GM23338 (cell line): Measurements from ENCODE around the gene IFITM10. TPM values are rescaled to one million over a fixed set of nuclear protein-coding genes. Genes with fewer than 3 reads are reported as not detected.

Experiments used
- ATAC-seq: fragments of 200-7000 bp; cut with Tn5 transposase; 3 replicates; pipeline ENCODE4 v1.9.1; 2020
- DNase-seq: peaks from one replicate; pipeline ENCODE4 v3.0.0-alpha.2; 2015; ENCODE audit warnings: low spot score
- H2AFZ ChIP-seq: fragments of 200-600 bp; sonication (generic); 2 replicates; pipeline ENCODE4 v1.8.0; 2016; ENCODE audit warnings: antibody characterized with exemption, mild to moderate bottlenecking, moderate library complexity
- H3F3A ChIP-seq: fragments of 200-600 bp; sonication (generic); replicated peaks from 2 replicates; pipeline ENCODE4 v1.8.0; 2017; ENCODE audit warnings: antibody characterized with exemption, mixed run types, low read depth
- H3K27ac ChIP-seq: fragments of 200-600 bp; sonication (generic); 2 replicates; pipeline ENCODE4 v1.6.1; 2016; ENCODE audit warnings: low read depth
- H3K27me3 ChIP-seq: fragments of 200-600 bp; sonication (generic); 2 replicates; pipeline ENCODE4 v1.8.0; 2016; ENCODE audit warnings: mild to moderate bottlenecking, mixed run types, moderate library complexity; ENCODE audit not compliant: insufficient read depth
- H3K36me3 ChIP-seq: fragments of 200-600 bp; sonication (generic); 2 replicates; pipeline ENCODE4 v1.8.0; 2016; ENCODE audit warnings: mild to moderate bottlenecking; ENCODE audit not compliant: insufficient read depth
- H3K4me1 ChIP-seq: fragments of 200-600 bp; sonication (generic); 2 replicates; pipeline ENCODE4 v1.8.0; 2016; ENCODE audit warnings: mild to moderate bottlenecking, moderate library complexity; ENCODE audit not compliant: insufficient read depth
- H3K4me2 ChIP-seq: fragments of 200-600 bp; sonication (generic); 2 replicates; pipeline ENCODE4 v1.7.1; 2017; ENCODE audit warnings: mixed run types
- H3K4me3 ChIP-seq: fragments of 200-600 bp; sonication (generic); 2 replicates; pipeline ENCODE4 v1.6.1; 2016; ENCODE audit warnings: mixed run types
- H3K79me2 ChIP-seq: fragments of 200-600 bp; sonication (generic); replicated peaks from 2 replicates; pipeline ENCODE4 v1.8.0; 2017; ENCODE audit warnings: mild to moderate bottlenecking; ENCODE audit not compliant: insufficient read depth
- H3K9me2 ChIP-seq: fragments of 200-600 bp; sonication (generic); 2 replicates; pipeline ENCODE4 v1.8.0; 2017; ENCODE audit not compliant: insufficient read depth
- H4K20me1 ChIP-seq: fragments of 200-600 bp; sonication (generic); replicated peaks from 2 replicates; pipeline ENCODE4 v1.8.0; 2017; ENCODE audit warnings: mild to moderate bottlenecking; ENCODE audit not compliant: insufficient read depth
- H3K27ac Mint-ChIP-seq: 2 replicates; pipeline ENCODE4 v1.8.0; 2020; ENCODE audit warnings: inconsistent platforms, mild to moderate bottlenecking, moderate library complexity, mixed read lengths
- H3K27me3 Mint-ChIP-seq: 3 replicates; pipeline ENCODE4 v1.8.0; 2022; ENCODE audit warnings: low read depth, mild to moderate bottlenecking, moderate library complexity, mixed read lengths, inconsistent platforms; ENCODE audit not compliant: insufficient read depth, poor library complexity
- H3K36me3 Mint-ChIP-seq: 3 replicates; pipeline ENCODE4 v1.8.0; 2021; ENCODE audit warnings: low read depth, mild to moderate bottlenecking, inconsistent platforms, moderate library complexity, mixed read lengths
- H3K4me1 Mint-ChIP-seq: 3 replicates; pipeline ENCODE4 v1.8.0; 2020; ENCODE audit warnings: mild to moderate bottlenecking, inconsistent platforms, mixed read lengths
- H3K4me3 Mint-ChIP-seq: 3 replicates; pipeline ENCODE4 v1.8.0; 2021; ENCODE audit warnings: moderate library complexity, mild to moderate bottlenecking, inconsistent platforms, mixed read lengths
- H3K9me3 Mint-ChIP-seq: 3 replicates; pipeline ENCODE4 v1.8.0; 2020; ENCODE audit warnings: moderate library complexity, mild to moderate bottlenecking, inconsistent platforms, mixed read lengths
- CREB1 ChIP-seq: fragments of 250-450 bp; sonication (Bioruptor Pico); IDR thresholded peaks from 2 replicates; pipeline ENCODE4 v1.5.0; 2020; ENCODE audit warnings: low read depth, mild to moderate bottlenecking, moderate library complexity
- CTCF ChIP-seq, 2 experiments: fragments of 200-600 bp in 1 of 2; sonication (generic) in 1 of 2; conservative IDR thresholded peaks; 2 replicates each; pipeline versions ENCODE4 v1.5.1 to v1.6.1; 2016 to 2017; ENCODE audit warnings: antibody characterized with exemption in 2 of 2, low read depth in 2 of 2, mild to moderate bottlenecking in 2 of 2, moderate library complexity in 1 of 2
- EZH2 ChIP-seq: fragments of 200-600 bp; sonication (generic); IDR thresholded peaks from one replicate; pipeline ENCODE4 v1.8.0; 2017; ENCODE audit warnings: antibody characterized with exemption, mild to moderate bottlenecking, low read depth; ENCODE audit not compliant: unreplicated experiment
- EZH2phosphoT487 ChIP-seq: fragments of 200-600 bp; sonication (generic); IDR thresholded peaks from one replicate; pipeline ENCODE4 v1.8.1; 2018; ENCODE audit warnings: antibody characterized with exemption; ENCODE audit not compliant: unreplicated experiment
- JUNB ChIP-seq: IDR thresholded peaks from one replicate; pipeline ENCODE4 v1.6.1; 2016; ENCODE audit warnings: antibody characterized with exemption; ENCODE audit not compliant: unreplicated experiment
- NANOG ChIP-seq: IDR thresholded peaks from 2 replicates; pipeline ENCODE4 v1.6.1; 2016; ENCODE audit warnings: antibody characterized with exemption, borderline replicate concordance
- POLR2AphosphoS5 ChIP-seq: IDR thresholded peaks from 2 replicates; pipeline ENCODE4 v1.6.1; 2016; ENCODE audit warnings: antibody characterized with exemption, low read depth
- STAT1 ChIP-seq: IDR thresholded peaks from one replicate; pipeline ENCODE4 v1.6.1; 2016; ENCODE audit warnings: antibody characterized with exemption; ENCODE audit not compliant: unreplicated experiment
- ZNF114 ChIP-seq: fragments of 250-450 bp; sonication (Bioruptor Pico); IDR thresholded peaks from 2 replicates; pipeline ENCODE4 v1.5.0; 2020; ENCODE audit warnings: mild to moderate bottlenecking, moderate library complexity
- ZNF331 ChIP-seq: fragments of 250-450 bp; sonication (Bioruptor Pico); IDR thresholded peaks from 2 replicates; pipeline ENCODE4 v1.5.0; 2020; ENCODE audit warnings: low read depth, mild to moderate bottlenecking, moderate library complexity
- ZNF462 ChIP-seq: fragments of 250-450 bp; sonication (Bioruptor Pico); IDR thresholded peaks from 2 replicates; pipeline ENCODE4 v1.5.0; 2020; ENCODE audit warnings: mild to moderate bottlenecking, moderate library complexity
- polyA plus RNA-seq: library from polyadenylated mRNA; unstranded; fragments of >200 nt; fragmentation: Nextera tagmentation; extraction: Ambion mirVana; gene quantifications from 2 replicates; pipeline ENCODE4 v1.2.1, GENCODE V29; 2016
- total RNA-seq: library from RNA; depleted of rRNA; stranded (reverse); fragments of >200 nt; shearing (Covaris generic); gene quantifications from 2 replicates; pipeline ENCODE4 v1.2.3, GENCODE V29; 2014
- TF ChIP-seq, protein P1 (sequence below): IDR thresholded peaks from one replicate; pipeline ENCODE4 v1.6.1; 2018; ENCODE audit warnings: antibody characterized with exemption; ENCODE audit not compliant: unreplicated experiment
- TF ChIP-seq, protein P2 (sequence below): IDR thresholded peaks from 2 replicates; pipeline ENCODE4 v1.6.1; 2016; ENCODE audit warnings: antibody characterized with exemption

The IFITM10 gene
- total and polyA plus RNA-seq, 2 experiments from 2014 or later, result 0.06 TPM; not detected in 1

GRCh38 chr11:1793081-1793480 is 42.7 kb upstream of the IFITM10 start:
- no peak overlapping the region for H3K4me3 ChIP-seq
- no peaks in the 10 kb centered on the region for H3K9me3 Mint-ChIP-seq

More at GRCh38 chr11:1793081-1793480, 42.7 kb upstream of the IFITM10 start:
- no peak overlapping the region for H3K4me2 ChIP-seq
- H2AFZ ChIP-seq, result no peak overlapping the region
- no peaks in the 10 kb centered on the region for H3K27me3 ChIP-seq
- DNase-seq (no peak), ATAC-seq (no peak)
- Mint-ChIP-seq H3K4me1 (no peaks in the 10 kb centered on the region), H3K4me3 (no peak overlapping the region), H3K27me3 (peaks cover 3% of the 10 kb centered on the region), H3K27ac (no peak overlapping the region), H3K36me3 (no peaks in the 10 kb centered on the region)
- no peak overlapping the region for H3K27ac ChIP-seq
- TF ChIP-seq, protein P1, sequence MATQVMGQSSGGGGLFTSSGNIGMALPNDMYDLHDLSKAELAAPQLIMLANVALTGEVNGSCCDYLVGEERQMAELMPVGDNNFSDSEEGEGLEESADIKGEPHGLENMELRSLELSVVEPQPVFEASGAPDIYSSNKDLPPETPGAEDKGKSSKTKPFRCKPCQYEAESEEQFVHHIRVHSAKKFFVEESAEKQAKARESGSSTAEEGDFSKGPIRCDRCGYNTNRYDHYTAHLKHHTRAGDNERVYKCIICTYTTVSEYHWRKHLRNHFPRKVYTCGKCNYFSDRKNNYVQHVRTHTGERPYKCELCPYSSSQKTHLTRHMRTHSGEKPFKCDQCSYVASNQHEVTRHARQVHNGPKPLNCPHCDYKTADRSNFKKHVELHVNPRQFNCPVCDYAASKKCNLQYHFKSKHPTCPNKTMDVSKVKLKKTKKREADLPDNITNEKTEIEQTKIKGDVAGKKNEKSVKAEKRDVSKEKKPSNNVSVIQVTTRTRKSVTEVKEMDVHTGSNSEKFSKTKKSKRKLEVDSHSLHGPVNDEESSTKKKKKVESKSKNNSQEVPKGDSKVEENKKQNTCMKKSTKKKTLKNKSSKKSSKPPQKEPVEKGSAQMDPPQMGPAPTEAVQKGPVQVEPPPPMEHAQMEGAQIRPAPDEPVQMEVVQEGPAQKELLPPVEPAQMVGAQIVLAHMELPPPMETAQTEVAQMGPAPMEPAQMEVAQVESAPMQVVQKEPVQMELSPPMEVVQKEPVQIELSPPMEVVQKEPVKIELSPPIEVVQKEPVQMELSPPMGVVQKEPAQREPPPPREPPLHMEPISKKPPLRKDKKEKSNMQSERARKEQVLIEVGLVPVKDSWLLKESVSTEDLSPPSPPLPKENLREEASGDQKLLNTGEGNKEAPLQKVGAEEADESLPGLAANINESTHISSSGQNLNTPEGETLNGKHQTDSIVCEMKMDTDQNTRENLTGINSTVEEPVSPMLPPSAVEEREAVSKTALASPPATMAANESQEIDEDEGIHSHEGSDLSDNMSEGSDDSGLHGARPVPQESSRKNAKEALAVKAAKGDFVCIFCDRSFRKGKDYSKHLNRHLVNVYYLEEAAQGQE, result no peak
- TF ChIP-seq ZNF462 (CRISPR knock-in tag), result no peak
- no peak for TF ChIP-seq STAT1
- no peak for TF ChIP-seq NANOG
- TF ChIP-seq CREB1 (CRISPR knock-in tag), result no peak
- TF ChIP-seq EZH2, result no peak
- no peak for TF ChIP-seq CTCF (conservative IDR thresholded peaks at IDR 0.05; ENCODE audit: low read depth in 2 of 2)
- no peak for TF ChIP-seq JUNB
- TF ChIP-seq POLR2AphosphoS5, result no peak
- TF ChIP-seq, protein P2, sequence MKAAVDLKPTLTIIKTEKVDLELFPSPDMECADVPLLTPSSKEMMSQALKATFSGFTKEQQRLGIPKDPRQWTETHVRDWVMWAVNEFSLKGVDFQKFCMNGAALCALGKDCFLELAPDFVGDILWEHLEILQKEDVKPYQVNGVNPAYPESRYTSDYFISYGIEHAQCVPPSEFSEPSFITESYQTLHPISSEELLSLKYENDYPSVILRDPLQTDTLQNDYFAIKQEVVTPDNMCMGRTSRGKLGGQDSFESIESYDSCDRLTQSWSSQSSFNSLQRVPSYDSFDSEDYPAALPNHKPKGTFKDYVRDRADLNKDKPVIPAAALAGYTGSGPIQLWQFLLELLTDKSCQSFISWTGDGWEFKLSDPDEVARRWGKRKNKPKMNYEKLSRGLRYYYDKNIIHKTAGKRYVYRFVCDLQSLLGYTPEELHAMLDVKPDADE, result no peak
- TF ChIP-seq EZH2phosphoT487, result no peak
- TF ChIP-seq ZNF331, result no peak
- TF ChIP-seq ZNF114 (CRISPR knock-in tag), result no peak
- no peaks in the 10 kb centered on the region for H3K36me3 ChIP-seq
- no peaks in the 10 kb centered on the region for H3K79me2 ChIP-seq
- no peaks in the 10 kb centered on the region for H3K9me2 ChIP-seq
- H3K4me1 ChIP-seq, result no peaks in the 10 kb centered on the region
- no peaks in the 10 kb centered on the region for H3F3A ChIP-seq
- no peaks in the 10 kb centered on the region for H4K20me1 ChIP-seq
